DMS153 (cell line): Measurements from ENCODE around the gene MICOS13.
A peak's percentile ranks its signal among the peaks of the same experiment; 100 is the strongest.

Source experiments
- DNase-seq: peaks from one replicate; lab custom pipeline; 2025; lab: John Stamatoyannopoulos, UW

MICOS13 gene

GRCh38 chr19:5667751-5668271 lies 12.5 kb downstream of the MICOS13 start:
- DNase-seq = no peak

- no peak for DNase-seq
Measured at GRCh38 chr19:5666921-5667610, 13.2 kb downstream of the MICOS13 start.

- no peak for DNase-seq
Measured at GRCh38 chr19:5665781-5666513, 14.4 kb downstream of the MICOS13 start.

GRCh38 chr19:5664515-5664914 lies 15.8 kb downstream of the MICOS13 start:
- DNase-seq = no peak

- DNase-seq = no peak
Measured at GRCh38 chr19:5663904-5664303, 16.4 kb downstream of the MICOS13 start.

GRCh38 chr19:5661483-5661882 lies 18.8 kb downstream of the MICOS13 start:
- DNase-seq = no peak

- DNase-seq = no peak
Measured at GRCh38 chr19:5655412-5655811, 24.9 kb downstream of the MICOS13 start.

- no peak for DNase-seq
Measured at GRCh38 chr19:5654931-5655330, 25.4 kb downstream of the MICOS13 start.

- DNase-seq = no peak
Measured at GRCh38 chr19:5652261-5652660, 28.1 kb downstream of the MICOS13 start.

- DNase-seq = no peak
Measured at GRCh38 chr19:5651361-5651760, 29.0 kb downstream of the MICOS13 start.

- DNase-seq = no peak
Measured at GRCh38 chr19:5648464-5648863, 31.9 kb downstream of the MICOS13 start.

- DNase-seq = no peak
Measured at GRCh38 chr19:5646703-5647102, 33.6 kb downstream of the MICOS13 start.

GRCh38 chr19:5645409-5645808 lies 34.9 kb downstream of the MICOS13 start:
- peak; percentile 68 for DNase-seq

- DNase-seq = no peak
Measured at GRCh38 chr19:5644037-5644436, 36.3 kb downstream of the MICOS13 start.

GRCh38 chr19:5643060-5643459 lies 37.3 kb downstream of the MICOS13 start:
- DNase-seq = no peak

GRCh38 chr19:5642204-5642603 lies 38.1 kb downstream of the MICOS13 start:
- no peak for DNase-seq

GRCh38 chr19:5641171-5641570 lies 39.1 kb downstream of the MICOS13 start:
- no peak for DNase-seq

GRCh38 chr19:5637971-5638370 lies 42.3 kb downstream of the MICOS13 start:
- no peak for DNase-seq

GRCh38 chr19:5635427-5635826 lies 44.9 kb downstream of the MICOS13 start:
- no peak for DNase-seq

- DNase-seq = no peak
Measured at GRCh38 chr19:5632657-5633056, 47.7 kb downstream of the MICOS13 start.

- DNase-seq = no peak
Measured at GRCh38 chr19:5632241-5632612, 48.1 kb downstream of the MICOS13 start.

- DNase-seq = no peak
Measured at GRCh38 chr19:5631567-5632240, 48.6 kb downstream of the MICOS13 start.

- DNase-seq = no peak
Measured at GRCh38 chr19:5628919-5629481, 51.3 kb downstream of the MICOS13 start.
